ENCODE data around the gene FLNB.

DNA sequence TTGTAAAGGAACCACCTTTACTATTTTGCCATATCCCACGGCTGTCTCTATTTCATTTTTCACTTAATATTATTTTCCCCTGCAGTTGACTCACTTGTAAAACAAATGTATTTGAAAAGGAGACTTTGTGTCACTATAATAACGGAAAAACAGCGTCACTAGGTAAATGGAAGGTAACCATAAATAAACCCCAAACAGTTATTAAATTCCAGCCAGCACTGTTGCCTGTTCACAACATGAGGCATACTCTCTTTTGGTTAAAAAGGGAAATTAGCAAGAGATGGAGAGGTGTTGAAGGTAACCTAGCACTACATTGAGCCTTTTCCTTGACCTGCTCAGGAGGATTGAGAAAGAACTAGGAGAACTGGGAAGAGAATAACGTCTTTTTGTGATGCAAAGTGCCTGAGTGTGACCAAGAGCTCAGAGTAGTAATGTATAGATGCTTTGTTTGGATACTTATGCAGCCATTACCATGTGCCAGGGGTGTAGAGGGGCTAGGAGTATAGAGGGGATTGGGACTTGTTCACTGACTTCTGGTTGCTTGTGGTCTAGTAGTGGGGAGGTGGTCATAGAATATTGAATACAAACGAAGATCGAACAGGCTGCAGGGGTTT is 19.6 kb downstream of the FLNB start:
- TF ChIP-seq, protein P1, sequence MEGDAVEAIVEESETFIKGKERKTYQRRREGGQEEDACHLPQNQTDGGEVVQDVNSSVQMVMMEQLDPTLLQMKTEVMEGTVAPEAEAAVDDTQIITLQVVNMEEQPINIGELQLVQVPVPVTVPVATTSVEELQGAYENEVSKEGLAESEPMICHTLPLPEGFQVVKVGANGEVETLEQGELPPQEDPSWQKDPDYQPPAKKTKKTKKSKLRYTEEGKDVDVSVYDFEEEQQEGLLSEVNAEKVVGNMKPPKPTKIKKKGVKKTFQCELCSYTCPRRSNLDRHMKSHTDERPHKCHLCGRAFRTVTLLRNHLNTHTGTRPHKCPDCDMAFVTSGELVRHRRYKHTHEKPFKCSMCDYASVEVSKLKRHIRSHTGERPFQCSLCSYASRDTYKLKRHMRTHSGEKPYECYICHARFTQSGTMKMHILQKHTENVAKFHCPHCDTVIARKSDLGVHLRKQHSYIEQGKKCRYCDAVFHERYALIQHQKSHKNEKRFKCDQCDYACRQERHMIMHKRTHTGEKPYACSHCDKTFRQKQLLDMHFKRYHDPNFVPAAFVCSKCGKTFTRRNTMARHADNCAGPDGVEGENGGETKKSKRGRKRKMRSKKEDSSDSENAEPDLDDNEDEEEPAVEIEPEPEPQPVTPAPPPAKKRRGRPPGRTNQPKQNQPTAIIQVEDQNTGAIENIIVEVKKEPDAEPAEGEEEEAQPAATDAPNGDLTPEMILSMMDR (IDR thresholded peaks at IDR 0.05; ENCODE audit: low read length), result no peak
- no peak for TF ChIP-seq EZH2 (optimal IDR thresholded peaks at IDR 0.05; ENCODE audit: low read depth, low read length)
